Testis (tissue), 2 donors: ENCODE measurements around the gene CHD5.
"Not testable (repeated sequence)": the region's sequence is repeated elsewhere in the genome, so short reads cannot be mapped to it uniquely, and the experiment has no call there.

Experiments
- CTCF ChIP-seq, 3 experiments: fragments of 450-650 bp in 2 of 3; fragments of 200-600 bp in 1 of 3; sonication (generic) in 1 of 3; IDR thresholded peaks; one replicate each; pipeline ENCODE4 v1.5.1; 2016 to 2019; ENCODE audit warnings: antibody characterized with exemption in 3 of 3, mild to moderate bottlenecking in 2 of 3, moderate library complexity in 1 of 3
- POLR2A ChIP-seq: fragments of 450-650 bp; IDR thresholded peaks from one replicate; pipeline ENCODE4 v1.6.1; 2017; ENCODE audit warnings: antibody characterized with exemption, mild to moderate bottlenecking, moderate library complexity

GRCh38 chr1:6219641-6220040, 39.5 kb upstream of the CHD5 start:
- not testable (repeated sequence) for TF ChIP-seq CTCF (IDR thresholded peaks at IDR 0.05); POLR2A
